ENCODE measurements around the gene RELN.

Gene RELN

DNA sequence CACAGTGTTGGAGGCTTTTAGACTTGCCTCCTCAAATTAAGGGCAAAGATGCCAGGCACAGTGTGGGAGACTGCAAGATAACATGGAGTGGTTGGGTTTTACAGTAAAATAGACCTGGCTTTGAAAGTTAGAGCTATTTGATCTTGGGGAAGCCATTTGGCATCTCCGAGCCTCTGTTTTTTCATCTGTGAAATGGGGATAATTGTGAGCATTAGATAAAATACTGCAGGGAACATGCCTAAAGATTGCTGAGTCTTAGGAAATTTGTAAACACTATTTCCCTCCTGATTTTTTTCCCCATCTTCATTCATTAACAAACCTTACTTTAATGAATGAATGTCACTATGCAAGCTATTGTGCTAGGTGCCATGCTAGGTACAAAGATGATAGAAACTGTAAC is 302.2 kb downstream of the RELN start:
- Histone ChIP-seq H3K79me2 (ENCODE audit: insufficient read depth, low read length) (no peaks in the 10 kb centered on the region), H3F3A (ENCODE audit: low read depth) (no peaks in the 10 kb centered on the region), H3K4me1 (ENCODE audit: insufficient read depth, low read length, poor library complexity, severe bottlenecking) (no peaks in the 10 kb centered on the region), H3K27me3 (ENCODE audit: insufficient read depth, low read length, poor library complexity, severe bottlenecking) (no peaks in the 10 kb centered on the region), H3K9me3 (ENCODE audit: insufficient read depth, low read depth, low read length) (no peaks in the 10 kb centered on the region), H4K20me1 (ENCODE audit: insufficient read depth, low read length, poor library complexity, severe bottlenecking) (no peaks in the 10 kb centered on the region), H2AFZ (ENCODE audit: low read length) (no peak overlapping the region), H3K36me3 (ENCODE audit: insufficient read depth, low read length) (no peaks in the 10 kb centered on the region), H3K9me2 (replicated peaks; ENCODE audit: low read depth, low read length) (no peaks in the 10 kb centered on the region), H3K4me2 (ENCODE audit: low read depth, low read length, poor library complexity, severe bottlenecking) (no peak overlapping the region), H3K9ac (ENCODE audit: low read depth, low read length, poor library complexity, severe bottlenecking) (no peak overlapping the region), H3K4me3 (ENCODE audit: low read length, poor library complexity, severe bottlenecking) (no peak overlapping the region)
- no peak for TF ChIP-seq EZH2phosphoT487 (IDR thresholded peaks at IDR 0.05; ENCODE audit: borderline replicate concordance)
- TF ChIP-seq, protein P1, sequence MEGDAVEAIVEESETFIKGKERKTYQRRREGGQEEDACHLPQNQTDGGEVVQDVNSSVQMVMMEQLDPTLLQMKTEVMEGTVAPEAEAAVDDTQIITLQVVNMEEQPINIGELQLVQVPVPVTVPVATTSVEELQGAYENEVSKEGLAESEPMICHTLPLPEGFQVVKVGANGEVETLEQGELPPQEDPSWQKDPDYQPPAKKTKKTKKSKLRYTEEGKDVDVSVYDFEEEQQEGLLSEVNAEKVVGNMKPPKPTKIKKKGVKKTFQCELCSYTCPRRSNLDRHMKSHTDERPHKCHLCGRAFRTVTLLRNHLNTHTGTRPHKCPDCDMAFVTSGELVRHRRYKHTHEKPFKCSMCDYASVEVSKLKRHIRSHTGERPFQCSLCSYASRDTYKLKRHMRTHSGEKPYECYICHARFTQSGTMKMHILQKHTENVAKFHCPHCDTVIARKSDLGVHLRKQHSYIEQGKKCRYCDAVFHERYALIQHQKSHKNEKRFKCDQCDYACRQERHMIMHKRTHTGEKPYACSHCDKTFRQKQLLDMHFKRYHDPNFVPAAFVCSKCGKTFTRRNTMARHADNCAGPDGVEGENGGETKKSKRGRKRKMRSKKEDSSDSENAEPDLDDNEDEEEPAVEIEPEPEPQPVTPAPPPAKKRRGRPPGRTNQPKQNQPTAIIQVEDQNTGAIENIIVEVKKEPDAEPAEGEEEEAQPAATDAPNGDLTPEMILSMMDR (conservative IDR thresholded peaks at IDR 0.05; ENCODE audit: low read length): no peak

DNA sequence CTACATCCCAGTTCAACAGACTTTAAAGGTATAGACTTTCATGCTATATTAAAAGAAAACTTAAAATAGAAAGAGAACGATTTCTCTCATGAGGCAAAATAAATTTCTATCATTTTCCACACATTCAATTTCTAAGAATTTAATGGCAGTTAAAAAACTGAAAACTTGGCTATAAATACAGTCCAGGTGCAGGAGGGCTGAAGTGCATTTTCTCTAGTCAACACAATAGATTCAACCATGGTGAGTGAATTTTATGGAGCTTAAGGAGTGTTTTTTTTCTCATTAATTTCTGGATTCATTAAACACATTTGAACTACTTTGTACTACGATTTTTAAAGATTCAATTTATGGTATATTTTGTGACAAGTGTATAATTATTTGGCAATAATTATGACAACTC is 302.7 kb downstream of the RELN start:
- H3K27me3 ChIP-seq (ENCODE audit: insufficient read depth, low read length, poor library complexity, severe bottlenecking): no peaks in the 10 kb centered on the region
- H2AFZ ChIP-seq (ENCODE audit: low read length): no peak overlapping the region
- H3K4me3 ChIP-seq (ENCODE audit: low read length, poor library complexity, severe bottlenecking): no peak overlapping the region
- no peaks in the 10 kb centered on the region for H3F3A ChIP-seq (ENCODE audit: low read depth)
- H3K9me3 ChIP-seq (ENCODE audit: insufficient read depth, low read depth, low read length): no peaks in the 10 kb centered on the region
- H3K9ac ChIP-seq (ENCODE audit: low read depth, low read length, poor library complexity, severe bottlenecking): no peak overlapping the region
- no peaks in the 10 kb centered on the region for H3K4me1 ChIP-seq (ENCODE audit: insufficient read depth, low read length, poor library complexity, severe bottlenecking)
- no peaks in the 10 kb centered on the region for H3K36me3 ChIP-seq (ENCODE audit: insufficient read depth, low read length)
- H3K9me2 ChIP-seq (replicated peaks; ENCODE audit: low read depth, low read length): no peaks in the 10 kb centered on the region
- TF ChIP-seq, protein P1 (conservative IDR thresholded peaks at IDR 0.05; ENCODE audit: low read length): no peak
- no peak for TF ChIP-seq EZH2phosphoT487 (IDR thresholded peaks at IDR 0.05; ENCODE audit: borderline replicate concordance)
- no peaks in the 10 kb centered on the region for H4K20me1 ChIP-seq (ENCODE audit: insufficient read depth, low read length, poor library complexity, severe bottlenecking)
- H3K4me2 ChIP-seq (ENCODE audit: low read depth, low read length, poor library complexity, severe bottlenecking): no peak overlapping the region
- no peaks in the 10 kb centered on the region for H3K79me2 ChIP-seq (ENCODE audit: insufficient read depth, low read length)

DNA sequence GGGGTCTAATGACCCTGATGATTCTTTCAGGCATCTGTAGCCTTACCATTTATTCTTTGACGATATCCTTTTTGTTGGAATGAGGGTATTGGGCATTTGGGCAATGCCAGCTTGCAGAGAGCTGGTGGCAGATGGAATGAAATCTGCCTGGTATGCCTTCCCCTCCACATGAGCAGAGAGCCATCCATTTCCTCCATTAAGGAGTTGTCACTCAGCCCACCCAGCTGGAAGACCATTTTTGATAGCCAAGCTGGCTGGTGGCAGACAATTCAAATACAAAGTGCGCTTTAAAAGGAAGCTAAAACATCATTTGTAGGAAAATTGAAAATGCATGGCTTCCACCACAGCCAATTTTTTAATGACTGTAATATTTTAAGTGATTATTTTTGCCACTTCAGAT is 303.4 kb downstream of the RELN start:
- no peak overlapping the region for H3K9ac ChIP-seq (ENCODE audit: low read depth, low read length, poor library complexity, severe bottlenecking)
- no peaks in the 10 kb centered on the region for H3F3A ChIP-seq (ENCODE audit: low read depth)
- no peaks in the 10 kb centered on the region for H3K4me1 ChIP-seq (ENCODE audit: insufficient read depth, low read length, poor library complexity, severe bottlenecking)
- no peaks in the 10 kb centered on the region for H3K9me2 ChIP-seq (replicated peaks; ENCODE audit: low read depth, low read length)
- no peaks in the 10 kb centered on the region for H3K79me2 ChIP-seq (ENCODE audit: insufficient read depth, low read length)
- H3K27me3 ChIP-seq (ENCODE audit: insufficient read depth, low read length, poor library complexity, severe bottlenecking): no peaks in the 10 kb centered on the region
- TF ChIP-seq, protein P1 (conservative IDR thresholded peaks at IDR 0.05; ENCODE audit: low read length): no peak
- TF ChIP-seq EZH2phosphoT487 (IDR thresholded peaks at IDR 0.05; ENCODE audit: borderline replicate concordance): no peak
- no peaks in the 10 kb centered on the region for H3K36me3 ChIP-seq (ENCODE audit: insufficient read depth, low read length)
- no peaks in the 10 kb centered on the region for H4K20me1 ChIP-seq (ENCODE audit: insufficient read depth, low read length, poor library complexity, severe bottlenecking)
- H3K4me2 ChIP-seq (ENCODE audit: low read depth, low read length, poor library complexity, severe bottlenecking): no peak overlapping the region
- H3K4me3 ChIP-seq (ENCODE audit: low read length, poor library complexity, severe bottlenecking): no peak overlapping the region
- H2AFZ ChIP-seq (ENCODE audit: low read length): no peak overlapping the region
- H3K9me3 ChIP-seq (ENCODE audit: insufficient read depth, low read depth, low read length): no peaks in the 10 kb centered on the region
